OCI-LY7 (cell line): ENCODE results near the gene VPS13D. TPM values are rescaled to one million over a fixed set of nuclear protein-coding genes. Genes with fewer than 3 reads are reported as not detected.

Experiments used
- BruUV-seq: library from RNA; stranded (reverse); fragments of 400-500 nt; replicated peaks from 2 replicates; lab custom pipeline; 2021; lab: Mats Ljungman, UMichigan
- CTCF ChIA-PET: fragments of 300-600 bp; sonication (Branson Sonifier 250); formaldehyde crosslinking; loops from one replicate; lab custom pipeline; 2022; ENCODE audit warnings: antibody characterized with exemption; ENCODE audit not compliant: unreplicated experiment; lab: Charles Lee
- POLR2A ChIA-PET: fragments of 300-600 bp; sonication (Branson Sonifier 250); formaldehyde crosslinking; loops from one replicate; lab custom pipeline; 2022; ENCODE audit warnings: antibody characterized with exemption; lab: Charles Lee
- DNase-seq: peaks from one replicate; pipeline ENCODE4 v3.0.0-alpha.2; 2015; ENCODE audit warnings: low spot score
- H2AFZ ChIP-seq: fragments of 200-600 bp; sonication (generic), shearing (Covaris generic); 2 replicates; pipeline ENCODE4 v1.6.1; 2014; ENCODE audit warnings: mild to moderate bottlenecking, antibody characterized with exemption, low read length, moderate library complexity
- H3K27ac ChIP-seq: fragments of 200-600 bp; sonication (generic); 2 replicates; pipeline ENCODE4 v1.5.1; 2014; ENCODE audit warnings: mixed run types, low read depth, mild to moderate bottlenecking, moderate library complexity, low read length, inconsistent platforms; ENCODE audit not compliant: poor library complexity, severe bottlenecking
- H3K36me3 ChIP-seq: fragments of 200-600 bp; sonication (generic); 2 replicates; pipeline ENCODE4 v1.6.1; 2014; ENCODE audit warnings: mild to moderate bottlenecking, antibody characterized with exemption, low read length, moderate library complexity, mixed read lengths; ENCODE audit not compliant: insufficient read depth
- H3K4me1 ChIP-seq: fragments of 200-600 bp; sonication (generic); 2 replicates; pipeline ENCODE4 v1.5.1; 2014; ENCODE audit warnings: mild to moderate bottlenecking, low read length; ENCODE audit not compliant: insufficient read depth, poor library complexity, severe bottlenecking
- H3K4me2 ChIP-seq: fragments of 200-600 bp; sonication (generic); 2 replicates; pipeline ENCODE4 v1.6.1; 2014; ENCODE audit warnings: mild to moderate bottlenecking, low read length
- H3K4me3 ChIP-seq: fragments of 200-600 bp; sonication (generic); 2 replicates; pipeline ENCODE4 v1.5.1; 2014; ENCODE audit warnings: mild to moderate bottlenecking, low read depth, low read length; ENCODE audit not compliant: poor library complexity, severe bottlenecking
- H3K79me2 ChIP-seq: fragments of 200-600 bp; sonication (generic); 2 replicates; pipeline ENCODE4 v1.6.1; 2016; ENCODE audit warnings: low read depth, mild to moderate bottlenecking, low read length, moderate library complexity, mixed read lengths; ENCODE audit not compliant: insufficient read depth
- H3K9me2 ChIP-seq: fragments of 200-600 bp; sonication (generic); 2 replicates; pipeline ENCODE4 v1.6.1; 2016; ENCODE audit warnings: mild to moderate bottlenecking, low read length, mixed read lengths; ENCODE audit not compliant: insufficient read depth
- H3K9me3 ChIP-seq: fragments of 200-600 bp; sonication (generic); 2 replicates; pipeline ENCODE4 v1.6.1; 2014; ENCODE audit warnings: mild to moderate bottlenecking, mixed run types, low read length, mixed read lengths
- H4K20me1 ChIP-seq: fragments of 200-600 bp; sonication (generic); 2 replicates; pipeline ENCODE4 v1.6.1; 2014; ENCODE audit warnings: mild to moderate bottlenecking, antibody characterized with exemption, low read length, moderate library complexity, mixed read lengths; ENCODE audit not compliant: insufficient read depth
- CTCF ChIP-seq: fragments of 200-600 bp; sonication (generic); conservative IDR thresholded peaks from 2 replicates; pipeline ENCODE4 v1.5.1; 2014; ENCODE audit warnings: mild to moderate bottlenecking, antibody characterized with exemption, low read length, moderate library complexity, mixed read lengths
- EZH2phosphoT487 ChIP-seq: fragments of 200-600 bp; sonication (generic); IDR thresholded peaks from 2 replicates; pipeline ENCODE4 v1.6.1; 2018; ENCODE audit warnings: low read depth, borderline replicate concordance, mild to moderate bottlenecking, mixed run types, antibody characterized with exemption, low read length, moderate library complexity, mixed read lengths
- intact Hi-C: fragments of 100-400 bp; cut with micrococcal nuclease; formaldehyde crosslinking; loops from one replicate; pipeline ENCODE4 v1.10.0; 2022; ENCODE audit not compliant: unreplicated experiment
- total RNA-seq, 2 experiments: library from RNA; depleted of rRNA in 1 of 2; stranded (reverse); fragments of >200 nt in 1 of 2; shearing (Covaris generic) in 1 of 2; gene quantifications; 2 replicates each; pipeline ENCODE4 v1.2.3, GENCODE V29; 2014 to 2022

The VPS13D gene
- total RNA-seq, 2 experiments from 2014 or later: 23.9 to 39.2 TPM

- H3K36me3 ChIP-seq: no peaks in the 10 kb centered on the region
- TF ChIP-seq EZH2phosphoT487 (no peak), CTCF (no peak)
- H4K20me1 ChIP-seq: no peaks in the 10 kb centered on the region
- H3K79me2 ChIP-seq: no peaks in the 10 kb centered on the region
- BruUV-seq: no TSS peak
- H3K4me1 ChIP-seq: no peaks in the 10 kb centered on the region
- H3K27ac ChIP-seq: no peak overlapping the region
- no peak overlapping the region for H2AFZ ChIP-seq
- H3K4me3 ChIP-seq: no peak overlapping the region
- CTCF ChIA-PET: no interaction called here
- intact Hi-C loops: no loop called here
- POLR2A ChIA-PET: no interaction called here
- no peaks in the 10 kb centered on the region for H3K9me2 ChIP-seq
- no peaks in the 10 kb centered on the region for H3K9me3 ChIP-seq
- DNase-seq: no peak
- no peak overlapping the region for H3K4me2 ChIP-seq
Observed at GRCh38 chr1:12506281-12507280, 276.8 kb downstream of the VPS13D start.

GRCh38 chr1:12507631-12508030 is 277.8 kb downstream of the VPS13D start:
- Histone ChIP-seq H3K9me2 (no peaks in the 10 kb centered on the region), H3K79me2 (no peaks in the 10 kb centered on the region), H3K9me3 (no peaks in the 10 kb centered on the region), H4K20me1 (no peaks in the 10 kb centered on the region), H3K4me1 (no peaks in the 10 kb centered on the region), H3K27ac (no peak overlapping the region), H3K36me3 (no peaks in the 10 kb centered on the region), H3K4me3 (no peak overlapping the region), H3K4me2 (no peak overlapping the region), H2AFZ (no peak overlapping the region)
- TF ChIP-seq EZH2phosphoT487 (no peak), CTCF (no peak)
- intact Hi-C loops: no loop called here
- no TSS peak for BruUV-seq
- POLR2A ChIA-PET: interaction anchor here (0.6 kb wide), 1 partner anchor 14 kb away, joined by 4 read pairs; no protein-coding TSS in a partner anchor
- no peak for DNase-seq
- CTCF ChIA-PET: no interaction called here

GRCh38 chr1:12508849-12509248 is 279.0 kb downstream of the VPS13D start:
- no peaks in the 10 kb centered on the region for H3K79me2 ChIP-seq
- DNase-seq: no peak
- H4K20me1 ChIP-seq: no peaks in the 10 kb centered on the region
- H3K27ac ChIP-seq: no peak overlapping the region
- H2AFZ ChIP-seq: no peak overlapping the region
- no peak for TF ChIP-seq EZH2phosphoT487
- no peak for TF ChIP-seq CTCF
- no peak overlapping the region for H3K4me3 ChIP-seq
- POLR2A ChIA-PET: no interaction called here
- H3K4me1 ChIP-seq: no peaks in the 10 kb centered on the region
- H3K36me3 ChIP-seq: no peaks in the 10 kb centered on the region
- CTCF ChIA-PET: no interaction called here
- intact Hi-C loops: no loop called here
- H3K9me3 ChIP-seq: no peaks in the 10 kb centered on the region
- BruUV-seq: no TSS peak
- no peak overlapping the region for H3K4me2 ChIP-seq
- no peaks in the 10 kb centered on the region for H3K9me2 ChIP-seq
